BJ (cell line): ENCODE measurements around the gene GARIN5A. TPM values are rescaled to one million over a fixed set of nuclear protein-coding genes. Genes with fewer than 3 reads are reported as not detected.
A peak's percentile ranks its signal among the peaks of the same experiment; 100 is the strongest.

ENCODE experiments used
- CTCF ChIA-PET: fragments of 350-600 bp; formaldehyde crosslinking; extraction: SDS; loops from one replicate; lab custom pipeline; 2021; ENCODE audit warnings: antibody characterized with exemption, inconsistent platforms; lab: Yijun Ruan, JAX
- POLR2A ChIA-PET: fragments of 300-600 bp; sonication (Branson Sonifier 250); formaldehyde crosslinking; extraction: SDS; loops from one replicate; lab custom pipeline; 2021; ENCODE audit warnings: antibody characterized with exemption; lab: Charles Lee
- DNase-seq: peaks from one replicate; pipeline ENCODE4 v3.0.0-alpha.2; 2011; ENCODE audit warnings: low read depth
- H3K27me3 ChIP-seq: 2 replicates; pipeline ENCODE4 v1.6.0; 2011; ENCODE audit warnings: low read length; ENCODE audit not compliant: control insufficient read depth, insufficient read depth
- H3K36me3 ChIP-seq: 2 replicates; pipeline ENCODE4 v1.5.1; 2011; ENCODE audit warnings: low read length; ENCODE audit not compliant: control insufficient read depth, insufficient read depth
- H3K4me3 ChIP-seq: 2 replicates; pipeline ENCODE4 v1.5.1; 2011; ENCODE audit warnings: low read depth, mild to moderate bottlenecking, control low read depth, low read length
- polyA plus RNA-seq: library from polyadenylated mRNA; depleted of rRNA; stranded (reverse); fragments of >200 nt; gene quantifications from 2 replicates; pipeline ENCODE4 v1.2.3, GENCODE V29; 2011
- TF ChIP-seq, protein P1 (sequence below): IDR thresholded peaks from 2 replicates; pipeline ENCODE4 v1.5.1; 2011; ENCODE audit warnings: low read depth, mild to moderate bottlenecking, control low read depth, inconsistent platforms, low read length, moderate library complexity; ENCODE audit not compliant: insufficient read depth

The GARIN5A gene
- polyA plus RNA-seq, 1 experiment: 0.56 TPM

DNA sequence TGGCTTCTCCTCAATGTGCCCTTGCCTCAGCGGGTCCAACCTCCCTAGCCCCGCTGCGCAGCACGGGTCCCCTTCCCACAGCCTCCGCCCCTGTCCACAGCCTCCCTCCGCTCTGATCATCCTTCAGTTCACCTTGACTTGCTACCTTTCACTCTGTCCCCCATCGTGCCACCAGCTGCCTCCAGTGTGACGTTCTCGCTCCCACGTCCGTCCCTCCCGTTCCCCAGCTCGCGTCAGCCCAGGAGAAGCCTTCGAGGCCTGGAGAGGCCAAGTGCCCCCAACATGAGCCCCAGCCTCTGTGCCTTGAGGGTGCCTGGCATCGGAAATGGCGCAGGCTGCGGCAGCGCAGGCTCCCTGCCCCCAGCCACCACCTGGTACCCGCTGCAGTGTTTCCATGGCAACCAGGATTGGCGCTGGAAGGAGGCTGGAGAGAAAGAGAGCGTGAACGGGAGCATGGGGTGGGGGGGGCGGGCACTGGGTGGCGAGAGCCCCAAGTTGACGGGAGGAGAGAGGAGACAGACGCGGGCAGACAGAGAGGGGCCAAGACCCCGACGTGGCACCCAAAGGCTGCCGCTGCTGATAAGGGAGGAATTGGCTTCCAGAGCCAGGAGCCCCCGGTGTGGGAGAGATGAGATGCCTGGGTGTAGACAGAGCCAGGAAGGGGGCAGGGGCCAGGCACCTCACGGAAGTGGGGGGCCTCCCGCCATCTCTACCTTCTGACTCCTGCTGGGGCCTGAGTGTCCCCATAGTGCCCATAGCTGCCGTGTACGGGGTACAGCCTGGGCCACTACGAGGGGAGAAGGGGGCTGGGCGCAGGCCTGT lies 37.9 kb upstream of the GARIN5A start:
- ChIA-PET POLR2A (no interaction called here), CTCF (no interaction called here)
- no peaks in the 10 kb centered on the region for H3K36me3 ChIP-seq
- no peaks in the 10 kb centered on the region for H3K27me3 ChIP-seq
- no peak overlapping the region for H3K4me3 ChIP-seq
- TF ChIP-seq, protein P1, sequence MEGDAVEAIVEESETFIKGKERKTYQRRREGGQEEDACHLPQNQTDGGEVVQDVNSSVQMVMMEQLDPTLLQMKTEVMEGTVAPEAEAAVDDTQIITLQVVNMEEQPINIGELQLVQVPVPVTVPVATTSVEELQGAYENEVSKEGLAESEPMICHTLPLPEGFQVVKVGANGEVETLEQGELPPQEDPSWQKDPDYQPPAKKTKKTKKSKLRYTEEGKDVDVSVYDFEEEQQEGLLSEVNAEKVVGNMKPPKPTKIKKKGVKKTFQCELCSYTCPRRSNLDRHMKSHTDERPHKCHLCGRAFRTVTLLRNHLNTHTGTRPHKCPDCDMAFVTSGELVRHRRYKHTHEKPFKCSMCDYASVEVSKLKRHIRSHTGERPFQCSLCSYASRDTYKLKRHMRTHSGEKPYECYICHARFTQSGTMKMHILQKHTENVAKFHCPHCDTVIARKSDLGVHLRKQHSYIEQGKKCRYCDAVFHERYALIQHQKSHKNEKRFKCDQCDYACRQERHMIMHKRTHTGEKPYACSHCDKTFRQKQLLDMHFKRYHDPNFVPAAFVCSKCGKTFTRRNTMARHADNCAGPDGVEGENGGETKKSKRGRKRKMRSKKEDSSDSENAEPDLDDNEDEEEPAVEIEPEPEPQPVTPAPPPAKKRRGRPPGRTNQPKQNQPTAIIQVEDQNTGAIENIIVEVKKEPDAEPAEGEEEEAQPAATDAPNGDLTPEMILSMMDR: no peak
- no peak for DNase-seq

DNA sequence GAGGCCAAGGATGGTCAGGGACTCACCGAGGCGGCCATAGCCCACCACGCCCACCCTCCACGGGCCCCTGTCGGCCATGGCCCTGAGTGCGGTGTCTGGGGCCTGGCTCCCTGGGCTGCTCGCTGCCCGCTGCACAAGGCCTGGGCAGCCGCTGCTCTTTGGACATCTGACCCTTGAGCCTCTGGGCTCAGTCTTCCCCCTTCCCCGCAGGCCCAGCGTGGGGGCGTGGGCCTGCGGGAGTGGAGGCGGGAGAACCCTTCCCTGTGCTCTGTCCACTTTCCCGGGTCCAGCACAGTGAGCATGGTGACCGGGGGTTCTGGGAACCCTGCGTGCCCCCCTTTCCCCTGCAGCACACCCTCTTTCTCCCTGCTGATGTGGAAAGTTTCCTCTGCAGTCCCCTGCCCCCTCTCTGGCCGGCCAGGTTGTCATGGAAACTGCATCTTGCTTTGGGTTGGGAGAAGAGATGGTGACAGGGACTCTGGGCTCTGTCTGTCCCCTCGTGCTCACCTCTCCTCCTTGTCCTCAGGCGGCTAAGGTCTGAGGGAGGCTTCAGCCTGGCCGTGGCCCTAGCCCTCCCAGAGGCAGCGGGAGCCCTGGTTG lies 37.2 kb upstream of the GARIN5A start, which contains the start of gene ASPDH:
ASPDH (minus strand) TSS at position 168 of the 600 bp plus-strand sequence; CDS start at position 78, 90 bp downstream.
- DNase-seq: no peak
- CTCF ChIA-PET: interaction anchor here (1.4 kb wide), 1 partner anchor 157 kb away, joined by 3 read pairs; no protein-coding TSS in a partner anchor
- Histone ChIP-seq H3K36me3 (no peaks in the 10 kb centered on the region), H3K27me3 (no peaks in the 10 kb centered on the region), H3K4me3 (no peak within 1 kb of the TSS)
- POLR2A ChIA-PET: no interaction called here
- TF ChIP-seq, protein P1: no peak

DNA sequence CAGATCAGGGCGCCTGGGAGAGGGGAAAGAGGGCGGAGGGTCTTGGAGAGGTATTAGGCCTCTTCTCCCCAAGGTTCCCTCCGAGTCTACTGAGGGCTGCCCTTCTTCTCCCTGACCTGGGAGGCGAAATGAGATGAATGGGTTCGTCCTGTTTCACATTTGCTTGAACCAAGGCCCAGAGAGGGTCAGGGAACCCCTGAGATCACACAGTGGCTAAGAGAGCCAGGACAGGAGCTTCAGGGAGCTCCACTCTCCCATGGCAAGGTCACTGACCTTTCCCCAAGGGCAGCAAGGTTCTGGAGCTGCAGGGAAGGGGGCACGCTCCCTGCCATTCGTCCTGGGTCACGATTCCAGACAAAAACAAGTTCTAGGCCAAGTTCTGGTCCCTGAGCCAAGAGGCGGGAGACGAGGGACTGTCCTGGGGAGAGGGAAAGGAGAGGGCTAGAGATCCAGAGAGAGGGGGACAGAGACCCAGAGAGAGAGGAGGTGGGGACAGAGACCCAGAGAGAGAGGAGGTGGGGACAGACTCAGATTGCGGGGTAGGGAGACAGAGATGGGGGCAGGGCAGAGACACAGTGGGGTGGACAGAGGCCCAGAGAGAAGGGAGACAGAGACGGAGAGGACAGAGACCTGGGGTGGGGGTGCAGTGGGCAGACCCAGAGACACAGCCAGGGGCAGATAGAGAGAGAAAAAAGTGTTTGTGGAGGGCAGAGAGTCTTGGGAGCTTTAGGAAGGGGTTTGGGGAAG lies 36.5 kb upstream of the GARIN5A start:
- POLR2A ChIA-PET: no interaction called here
- H3K27me3 ChIP-seq: no peaks in the 10 kb centered on the region
- no peaks in the 10 kb centered on the region for H3K36me3 ChIP-seq
- TF ChIP-seq, protein P1: no peak
- H3K4me3 ChIP-seq: no peak overlapping the region
- CTCF ChIA-PET: interaction anchor here (0.6 to 1.4 kb wide), 3 partner anchors 41 to 156 kb away, joined by 3 read pairs; no protein-coding TSS in a partner anchor
- no peak for DNase-seq

DNA sequence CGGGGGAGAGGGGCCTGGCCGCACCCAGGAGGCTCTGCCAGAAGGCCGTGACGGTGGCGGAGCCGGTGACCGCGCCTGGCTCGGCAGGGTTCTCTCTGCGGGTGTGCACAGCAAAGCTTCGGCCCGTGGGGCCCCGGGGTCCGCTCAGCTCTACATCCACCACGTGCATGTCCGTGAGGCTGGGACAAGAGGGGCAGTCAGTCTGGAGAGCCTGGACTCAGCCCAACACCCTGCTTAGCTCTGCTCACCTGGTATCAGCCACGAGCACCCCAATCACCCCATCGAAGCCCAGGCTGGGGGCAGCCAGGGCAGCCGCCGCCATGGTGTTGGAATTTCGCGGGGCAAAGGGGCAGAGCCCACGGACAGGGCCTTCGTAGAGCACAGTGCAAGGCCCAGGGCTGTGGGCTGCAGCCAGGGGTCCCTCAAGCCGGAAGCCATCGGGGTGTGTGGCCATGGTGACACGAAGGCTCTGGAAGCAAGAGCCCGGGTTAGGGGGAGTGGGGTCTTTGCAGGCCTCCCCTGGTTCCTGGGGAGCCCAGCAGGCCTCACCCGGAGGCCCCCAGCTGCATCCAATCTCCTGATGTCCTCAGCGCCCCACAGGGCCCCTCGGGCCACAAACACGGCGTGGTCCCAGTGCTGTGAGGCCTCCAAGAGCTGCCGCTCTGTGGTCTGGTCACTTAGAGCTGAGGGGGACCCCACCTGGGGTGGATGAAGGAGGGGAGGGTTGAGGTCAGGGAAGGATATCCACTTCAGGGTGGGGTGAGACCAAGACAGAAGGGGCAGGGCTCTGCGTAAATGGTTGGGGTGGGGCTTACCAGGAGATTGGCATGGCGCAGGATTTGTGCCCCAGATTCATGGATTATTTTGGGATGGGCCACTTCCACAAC lies 35.7 kb upstream of the GARIN5A start:
- ChIA-PET CTCF (interaction anchor here (0.6 to 2.0 kb wide), 7 partner anchors 25 to 155 kb away, joined by 3 to 5 read pairs (median 3); no protein-coding TSS in a partner anchor), POLR2A (no interaction called here)
- Histone ChIP-seq H3K36me3 (no peaks in the 10 kb centered on the region; the same call in 1 of the 2 replicates), H3K27me3 (no peaks in the 10 kb centered on the region), H3K4me3 (peak overlapping the region; percentile 70)
- TF ChIP-seq, protein P1: no peak
- DNase-seq: no peak
